HG03097 (cell line): ENCODE data around the gene NR3C2.
"Not testable (repeated sequence)": the region's sequence is repeated elsewhere in the genome, so short reads cannot be mapped to it uniquely, and the experiment has no call there.

Experiments
- ATAC-seq: cut with Tn5 transposase; IDR thresholded peaks from one replicate; pipeline ENCODE4 v1.9.1; 2021; ENCODE audit not compliant: unreplicated experiment, low FRiP score

Gene NR3C2

GRCh38 chr4:148184922-148185321, 257.3 kb downstream of the NR3C2 start:
- ATAC-seq, result no peak

- no peak for ATAC-seq
Observed at GRCh38 chr4:148182230-148182911, 259.8 kb downstream of the NR3C2 start.

DNA sequence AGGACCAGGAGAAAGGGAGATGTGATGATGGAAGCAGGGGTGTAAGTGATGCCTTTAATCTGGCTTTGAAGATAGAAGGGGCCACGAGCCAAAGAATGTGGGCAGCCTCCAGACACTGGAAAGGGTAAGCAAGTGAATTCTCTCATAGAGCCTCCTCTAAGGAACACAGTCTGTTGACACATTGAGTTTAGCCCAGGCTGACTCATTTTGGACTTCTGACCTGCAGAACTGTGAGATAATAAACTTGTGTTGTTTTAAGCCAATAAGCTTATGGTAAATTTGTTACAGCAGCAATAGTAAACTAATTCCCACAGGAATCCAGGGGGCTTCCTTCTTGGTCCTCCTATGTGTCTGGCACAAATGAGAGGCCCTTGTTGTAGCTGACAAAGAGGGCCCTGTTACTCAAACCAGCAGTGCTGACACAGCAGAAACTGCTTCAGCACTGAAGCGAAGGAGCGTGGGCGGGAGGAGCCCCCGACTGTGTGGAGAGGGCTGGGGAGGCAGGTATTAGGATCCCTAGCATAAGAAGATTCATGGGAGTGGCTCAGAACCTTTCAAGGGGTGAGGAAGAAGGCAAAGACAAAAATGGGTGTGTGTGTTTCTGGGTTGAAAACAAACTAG, 268.7 kb downstream of the NR3C2 start:
- ATAC-seq, result no peak

GRCh38 chr4:148171596-148171995, 270.6 kb downstream of the NR3C2 start:
- ATAC-seq, result no peak

DNA sequence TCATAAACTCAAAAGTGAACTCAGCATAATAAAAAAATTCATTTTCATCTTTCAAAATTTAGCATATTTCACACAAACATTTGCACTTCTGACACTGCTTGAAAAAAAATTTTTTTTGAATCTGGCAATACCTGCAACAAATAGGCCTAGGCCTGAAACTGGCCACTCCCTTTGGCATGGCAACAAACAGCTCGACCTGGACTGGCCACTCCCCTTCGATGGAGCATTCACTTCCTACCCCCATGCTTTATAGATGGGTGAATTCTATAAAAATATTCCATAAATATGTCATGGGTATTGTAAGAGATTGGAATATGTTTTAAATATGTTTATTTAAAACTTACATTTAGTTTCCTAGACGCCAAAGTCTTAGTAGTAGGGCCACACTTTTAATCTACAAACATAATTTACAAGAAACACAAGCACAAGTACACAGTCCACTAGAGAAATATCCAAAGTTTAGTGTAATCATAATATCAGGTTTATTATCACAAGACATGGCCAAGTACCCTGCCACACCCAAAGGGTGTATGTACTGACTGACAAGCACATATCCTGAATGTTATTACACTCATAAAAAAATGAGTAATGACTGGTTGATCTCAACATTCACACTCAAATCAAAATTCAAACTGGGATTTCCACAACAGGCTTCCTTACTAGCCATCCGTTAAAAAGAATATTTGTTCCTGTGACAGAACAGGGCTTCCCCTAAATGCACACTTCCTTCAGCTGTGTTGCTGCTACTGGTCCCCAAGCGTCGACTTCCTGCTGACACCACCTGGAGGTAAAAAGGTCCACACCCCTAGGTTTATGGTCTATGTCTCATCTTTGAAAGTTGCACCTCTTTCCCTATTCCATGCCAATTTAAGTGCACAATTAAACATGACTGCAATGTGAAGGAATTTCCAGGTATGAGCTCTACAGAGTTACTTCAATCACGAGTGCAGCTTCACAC, 271.5 kb downstream of the NR3C2 start:
- no peak for ATAC-seq

GRCh38 chr4:148166132-148166591, 276.1 kb downstream of the NR3C2 start:
- no peak for ATAC-seq

DNA sequence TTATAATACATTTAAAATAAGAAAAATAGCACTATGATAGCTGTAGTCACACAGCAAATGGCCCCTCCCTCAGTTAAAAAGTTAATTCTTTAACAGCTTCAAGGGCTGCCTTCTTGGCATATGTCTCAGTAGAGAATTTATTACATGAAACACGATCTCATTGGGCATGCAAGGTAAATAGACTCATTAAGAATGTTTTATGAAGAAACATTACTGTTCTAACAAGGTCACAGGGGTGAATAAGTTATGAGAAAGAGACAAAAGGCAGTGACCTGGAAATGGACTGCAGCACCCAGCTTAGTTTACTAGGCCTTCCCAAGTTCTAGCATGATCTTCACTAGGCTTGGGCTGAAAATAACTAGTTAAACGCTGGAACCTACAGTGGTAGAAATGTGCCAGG, 277.7 kb downstream of the NR3C2 start:
- no peak for ATAC-seq

- no peak for ATAC-seq
Observed at GRCh38 chr4:148162991-148163390, 279.2 kb downstream of the NR3C2 start.

- ATAC-seq, result no peak
Observed at GRCh38 chr4:148162519-148162918, 279.7 kb downstream of the NR3C2 start.

- no peak for ATAC-seq
Observed at GRCh38 chr4:148161601-148162000, 280.6 kb downstream of the NR3C2 start.

DNA sequence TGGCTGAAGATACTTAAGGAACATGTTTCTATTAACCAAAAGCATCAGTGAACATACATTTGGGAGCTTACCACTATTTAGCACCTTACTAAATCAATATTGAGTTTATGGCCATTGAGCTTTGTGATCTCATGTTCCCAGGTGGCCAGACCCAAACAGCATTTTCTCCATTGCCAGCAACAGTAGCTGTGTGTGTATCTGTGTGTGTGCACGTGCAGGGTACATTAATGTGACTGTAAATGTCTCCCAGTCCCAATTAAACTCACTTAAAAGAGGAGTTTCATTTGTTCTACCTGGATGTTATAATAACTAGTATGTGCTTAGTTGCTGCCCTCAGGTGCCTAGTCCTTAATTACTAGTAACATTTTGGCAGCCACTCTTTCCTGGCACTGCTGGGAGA, 282.4 kb downstream of the NR3C2 start:
- ATAC-seq, result no peak

GRCh38 chr4:148154769-148155168, 287.4 kb downstream of the NR3C2 start:
- ATAC-seq, result no peak

GRCh38 chr4:148152868-148153625, 289.2 kb downstream of the NR3C2 start:
- no peak for ATAC-seq

DNA sequence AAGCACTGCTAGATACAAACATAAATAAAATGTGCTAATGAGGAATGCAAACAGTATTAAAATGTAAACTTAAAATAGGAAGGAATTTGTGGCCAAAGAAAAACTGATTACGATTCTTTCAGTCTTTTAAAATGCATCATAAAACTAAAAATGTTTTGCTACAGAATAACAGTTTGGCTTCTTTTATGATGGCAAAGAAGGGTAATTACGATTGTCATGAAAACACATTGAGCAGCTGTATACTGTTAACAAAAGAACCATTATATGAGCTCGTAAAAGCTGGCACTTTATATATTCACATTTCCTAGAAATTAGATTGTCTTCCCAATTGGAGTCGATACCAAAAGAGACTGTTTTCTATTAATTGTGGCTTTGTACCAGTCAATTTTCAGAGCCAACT, 290.4 kb downstream of the NR3C2 start:
- no peak for ATAC-seq

DNA sequence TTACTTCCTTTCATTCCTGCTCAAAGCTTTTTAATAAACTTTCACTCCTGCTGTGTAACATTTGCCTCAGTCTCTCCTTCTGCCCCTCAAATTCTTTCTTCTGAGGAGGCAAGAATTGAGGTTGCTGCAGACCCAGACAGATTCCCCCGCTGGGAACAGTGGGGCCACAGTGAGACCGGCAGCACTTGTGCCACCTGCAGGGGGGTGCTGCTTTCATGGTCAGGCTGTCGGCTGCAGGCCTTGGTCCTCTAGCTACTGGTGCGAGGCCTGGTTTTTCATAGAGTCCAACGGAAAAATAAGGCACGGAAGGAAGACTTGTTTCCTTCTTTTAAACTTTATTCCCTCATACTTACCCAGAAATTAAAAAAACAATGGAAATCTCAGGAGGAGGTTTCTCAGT, 296.7 kb downstream of the NR3C2 start:
- no peak for ATAC-seq

DNA sequence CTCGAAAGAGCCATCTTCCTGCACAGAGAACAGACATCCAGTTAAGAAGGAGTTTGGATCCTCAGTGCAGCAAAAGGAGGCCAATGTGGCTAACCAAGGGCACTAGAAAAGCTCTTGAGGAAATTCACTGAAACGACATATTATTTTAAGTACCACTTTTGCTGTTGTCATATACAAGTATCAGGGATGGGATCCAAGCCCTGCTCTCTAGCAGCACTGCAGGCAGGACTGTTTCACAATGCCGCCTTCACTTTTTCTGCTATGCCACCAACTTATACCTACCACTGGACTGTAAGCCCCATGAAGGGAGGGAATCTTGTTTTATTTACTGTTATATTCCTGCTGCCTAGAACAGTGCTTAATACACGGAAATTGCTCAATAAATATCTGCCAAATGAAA, 299.0 kb downstream of the NR3C2 start:
- ATAC-seq, result no peak

- ATAC-seq, result no peak
Observed at GRCh38 chr4:148141501-148141900, 300.7 kb downstream of the NR3C2 start.

- ATAC-seq, result no peak
Observed at GRCh38 chr4:148126825-148127224, 315.4 kb downstream of the NR3C2 start.

DNA sequence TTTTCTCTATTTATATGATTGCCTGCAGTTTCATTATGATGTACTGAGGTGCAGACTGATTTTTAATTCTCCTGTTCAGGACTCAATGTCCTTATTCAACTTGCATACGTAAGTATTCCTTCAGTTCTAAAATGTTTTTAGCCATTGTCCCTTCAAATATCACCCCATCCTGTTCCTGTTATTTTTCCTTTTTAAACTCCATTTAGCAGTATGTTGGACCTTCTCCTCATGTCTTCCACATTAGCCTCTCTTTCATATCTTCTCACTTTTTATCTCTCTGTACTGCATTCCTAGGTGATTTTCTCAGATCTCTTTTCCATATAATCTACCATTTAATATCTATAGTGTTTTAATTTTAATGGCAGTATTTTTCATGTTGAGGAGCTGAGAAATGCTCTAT, 317.7 kb downstream of the NR3C2 start:
- ATAC-seq, result no peak

- ATAC-seq, result not testable (repeated sequence)
Observed at GRCh38 chr4:148123161-148123560, 319.1 kb downstream of the NR3C2 start.

DNA sequence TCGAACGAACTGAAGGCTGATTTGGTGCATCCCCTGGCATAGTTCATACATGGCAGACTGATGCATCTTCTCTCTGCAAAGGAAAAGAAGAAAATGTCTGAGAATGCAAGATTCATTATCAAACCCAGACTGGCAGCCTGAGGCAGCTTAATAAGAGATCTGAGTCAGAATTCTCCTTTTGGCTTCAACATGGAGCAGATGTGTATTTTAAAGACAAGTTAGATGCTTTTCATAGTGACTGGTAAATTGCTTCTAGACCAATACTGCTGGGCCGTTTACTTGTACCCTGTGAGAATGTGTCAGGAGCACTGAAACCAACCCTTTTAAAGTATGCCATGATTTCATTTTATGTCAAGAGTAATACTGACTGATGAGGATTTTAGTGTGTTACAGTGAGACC, 322.0 kb downstream of the NR3C2 start:
- ATAC-seq, result no peak
